HG02642 (cell line): ENCODE results near the gene RNASE1.
"Not testable (repeated sequence)": the region's sequence is repeated elsewhere in the genome, so short reads cannot be mapped to it uniquely, and the experiment has no call there.

Experiments
- ATAC-seq: cut with Tn5 transposase; IDR thresholded peaks from one replicate; pipeline ENCODE4 v1.9.1; 2021; ENCODE audit warnings: mild to moderate bottlenecking; ENCODE audit not compliant: unreplicated experiment, poor library complexity

Gene RNASE1

DNA sequence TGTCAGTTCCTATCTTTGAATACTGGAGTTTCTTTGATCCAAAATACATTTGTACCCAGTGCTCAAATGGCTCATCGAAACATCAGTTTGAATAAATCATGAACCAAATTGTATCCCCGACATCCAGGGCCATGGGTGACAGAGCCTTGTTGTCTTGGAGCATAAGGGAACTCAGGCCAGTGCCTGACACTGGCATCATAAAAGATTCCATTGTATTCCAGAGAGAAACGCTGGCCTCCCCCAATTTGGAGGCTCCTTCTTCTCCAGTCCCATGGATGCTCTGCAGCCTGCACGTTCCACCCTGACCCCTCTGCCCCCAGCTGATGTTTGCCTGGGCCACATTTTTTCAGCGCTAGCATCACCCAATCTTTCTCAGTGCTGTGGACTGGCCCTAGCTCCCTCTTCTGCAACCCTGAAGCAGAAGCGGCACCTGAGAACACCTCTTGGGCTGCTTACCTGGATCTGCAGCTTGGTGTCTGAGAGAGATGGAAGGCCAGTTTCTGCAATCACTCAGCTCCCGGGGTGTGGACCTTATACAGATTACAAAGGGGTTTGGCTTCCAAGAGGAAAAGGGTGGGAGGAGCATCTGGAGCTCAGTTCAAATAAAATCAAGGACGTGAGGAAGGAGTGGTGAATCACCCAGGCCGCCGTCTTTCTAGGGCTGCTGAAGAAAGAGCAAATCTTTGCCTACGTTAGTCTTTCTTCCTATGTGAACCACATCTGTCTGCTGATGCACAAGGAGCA is at the start of gene RNASE1:
TSS of gene RNASE1 (minus strand) at position 504 of the 744 bp plus-strand sequence. CDS start 776 bp downstream, outside the sequence.
- ATAC-seq = no peak

DNA sequence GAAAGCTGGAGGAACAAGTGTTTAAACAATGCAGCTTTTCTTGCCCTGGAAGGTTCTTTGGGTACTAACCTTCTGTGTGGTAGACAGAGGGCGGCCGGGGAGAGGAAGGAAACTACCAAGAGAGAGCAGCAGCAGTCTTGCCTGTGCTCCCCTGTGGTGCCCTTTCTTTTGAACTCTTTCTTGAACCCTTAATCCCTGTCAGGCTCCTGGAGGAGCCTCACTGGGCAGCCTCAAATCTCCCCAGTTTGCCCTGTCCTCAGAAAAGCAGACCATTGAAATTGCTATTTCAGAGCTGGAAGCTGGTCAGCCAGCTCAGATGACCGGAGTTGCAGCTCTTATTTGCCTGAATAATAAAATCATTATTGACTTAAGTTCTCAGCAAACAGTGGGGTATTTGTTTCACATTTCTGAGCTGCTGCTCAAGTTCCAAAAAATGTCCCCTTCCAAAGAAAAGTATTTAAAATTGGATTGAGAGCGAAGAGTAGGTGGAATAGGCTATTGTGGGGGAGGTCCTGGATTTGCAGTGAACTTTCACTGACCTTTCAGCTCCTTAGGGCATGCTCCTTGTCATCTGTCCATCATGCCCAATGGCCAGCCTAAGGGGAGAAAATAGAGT is 46.4 kb upstream of the RNASE1 start:
- no peak for ATAC-seq

DNA sequence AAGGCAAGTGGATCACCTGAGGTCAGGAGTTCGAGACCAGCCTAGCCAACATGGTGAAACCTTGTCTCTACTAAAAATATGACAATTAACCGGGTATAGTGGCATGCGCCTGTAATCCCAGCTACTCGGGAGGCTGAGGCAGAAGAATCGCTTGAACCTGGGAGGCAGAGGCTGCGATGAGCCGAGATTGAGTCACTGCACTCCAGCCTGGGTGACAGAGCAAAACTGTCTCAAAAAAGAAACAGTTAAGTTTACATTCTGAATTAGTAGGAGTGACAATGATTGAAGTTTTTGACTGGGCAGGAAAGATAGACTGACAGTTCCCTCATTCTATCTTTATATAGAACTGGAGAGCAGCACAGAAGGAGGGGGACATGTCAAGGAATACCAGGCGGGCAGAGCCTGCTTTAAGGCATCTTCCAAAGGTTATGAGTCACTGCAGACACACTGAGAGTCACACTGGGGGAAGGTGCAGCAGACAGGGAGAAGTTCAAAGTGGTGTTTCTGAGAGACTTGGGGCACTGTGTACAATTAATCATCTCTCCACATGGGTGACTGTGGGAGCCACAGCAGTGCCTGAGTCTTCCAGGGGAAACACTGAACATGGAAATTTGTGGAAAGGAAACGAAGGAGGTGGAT is 45.8 kb upstream of the RNASE1 start:
- ATAC-seq = no peak

DNA sequence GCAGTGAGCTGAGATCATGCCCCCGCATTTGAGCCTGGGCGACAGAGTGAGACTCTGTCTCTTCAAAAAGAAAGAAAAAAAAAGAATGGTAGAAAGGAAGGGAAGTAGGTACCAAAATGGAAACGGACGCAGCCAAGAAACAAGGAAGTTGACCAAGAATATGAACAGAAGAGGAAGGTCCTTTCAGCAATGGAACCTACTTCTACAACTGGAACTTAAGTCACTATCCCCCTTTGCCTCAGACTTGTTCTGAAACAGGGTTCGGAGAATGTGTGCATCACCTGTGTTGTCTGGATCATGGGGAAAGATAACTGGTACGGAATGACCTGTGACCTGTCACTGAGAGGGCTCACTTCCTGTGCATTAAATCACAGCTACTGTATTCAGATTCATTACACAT is 43.9 kb upstream of the RNASE1 start:
- no peak for ATAC-seq

DNA sequence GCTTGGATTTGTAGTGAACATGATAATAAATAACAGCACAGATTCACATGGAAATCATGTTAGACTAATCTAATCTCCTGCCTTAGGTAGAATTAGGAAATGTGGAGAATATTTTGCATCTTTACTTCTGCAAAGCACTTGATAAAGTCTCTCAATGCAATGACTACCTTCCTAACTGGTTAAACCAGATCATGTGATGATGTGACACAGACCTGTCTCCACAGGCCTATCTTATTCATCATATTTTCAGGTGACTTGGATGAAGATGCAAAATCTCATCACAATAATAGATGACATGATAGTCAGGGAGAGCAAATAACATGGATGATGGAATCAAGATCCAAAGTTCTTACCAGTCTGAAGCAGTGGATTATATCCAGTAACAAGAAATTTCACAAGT is 38.5 kb upstream of the RNASE1 start:
- no peak for ATAC-seq

DNA sequence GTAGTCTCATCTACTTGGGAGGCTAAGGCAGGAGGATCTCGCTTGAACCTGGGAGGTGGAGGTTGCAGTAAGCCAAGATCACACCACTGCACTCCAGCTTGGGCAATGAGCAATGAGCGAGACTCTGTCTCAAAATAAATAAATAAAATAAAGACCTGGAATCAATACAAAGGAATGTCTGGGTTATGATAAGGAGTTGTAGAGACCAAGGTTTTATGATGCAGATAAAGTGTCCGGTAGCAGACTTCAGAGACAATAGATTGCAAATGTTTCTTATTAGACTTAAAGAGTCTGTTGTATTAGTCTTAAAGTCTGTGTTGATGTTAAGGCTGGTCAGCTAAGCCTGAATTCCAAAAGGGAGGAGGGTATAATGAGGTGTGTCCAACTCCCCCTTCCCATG is 35.2 kb upstream of the RNASE1 start:
- ATAC-seq = no peak

DNA sequence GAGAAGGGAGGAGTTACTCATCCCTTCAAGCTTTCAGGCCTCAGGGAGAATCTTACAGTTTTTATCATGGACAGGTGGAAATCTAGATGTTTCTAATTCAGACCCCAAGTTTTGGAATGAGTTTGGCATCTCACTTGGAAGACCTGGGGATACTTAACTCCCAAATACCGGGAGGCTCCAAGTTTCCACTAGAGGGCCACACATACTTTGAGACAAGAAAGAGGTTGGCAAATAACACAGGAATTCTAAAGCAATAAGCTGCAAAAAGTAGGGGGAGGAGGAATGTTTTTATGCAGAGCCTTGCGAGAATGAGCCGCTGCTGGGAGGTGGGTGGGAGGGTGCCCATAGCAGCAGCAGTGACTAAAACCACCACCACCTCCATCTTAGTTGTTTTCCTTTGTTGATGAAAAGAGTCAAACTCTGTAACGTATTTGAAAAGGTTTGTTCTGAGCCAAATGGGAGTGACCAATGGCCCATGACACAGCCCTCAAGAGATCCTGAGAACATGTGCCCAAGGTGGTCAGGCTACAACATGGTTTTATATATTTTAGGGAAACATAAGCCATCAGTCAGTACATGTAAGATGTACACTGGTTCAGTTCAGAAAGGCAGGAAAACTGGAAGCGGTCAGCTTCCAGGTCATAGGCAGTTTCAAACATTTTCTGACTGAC is 34.2 kb upstream of the RNASE1 start:
- no peak for ATAC-seq

DNA sequence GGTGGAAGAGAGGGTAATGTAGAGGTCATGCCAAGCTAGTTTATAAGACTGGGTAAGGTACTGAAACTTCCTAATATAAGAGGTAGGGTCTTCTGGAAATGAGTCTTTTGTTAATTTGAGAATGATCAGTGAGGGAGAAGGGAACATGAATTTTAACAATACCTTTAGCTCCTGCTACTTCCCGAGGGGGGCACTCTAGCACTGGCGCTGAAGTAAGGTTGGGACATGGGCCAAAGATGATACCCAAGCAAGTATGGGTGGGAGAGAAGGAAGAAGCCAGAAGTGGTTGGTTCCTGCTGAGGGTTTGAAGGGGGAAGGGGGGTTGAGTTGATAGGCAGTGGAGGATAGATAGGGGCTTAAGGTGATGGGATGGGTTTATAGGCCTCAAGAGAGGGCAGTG is 32.3 kb upstream of the RNASE1 start:
- ATAC-seq = no peak

DNA sequence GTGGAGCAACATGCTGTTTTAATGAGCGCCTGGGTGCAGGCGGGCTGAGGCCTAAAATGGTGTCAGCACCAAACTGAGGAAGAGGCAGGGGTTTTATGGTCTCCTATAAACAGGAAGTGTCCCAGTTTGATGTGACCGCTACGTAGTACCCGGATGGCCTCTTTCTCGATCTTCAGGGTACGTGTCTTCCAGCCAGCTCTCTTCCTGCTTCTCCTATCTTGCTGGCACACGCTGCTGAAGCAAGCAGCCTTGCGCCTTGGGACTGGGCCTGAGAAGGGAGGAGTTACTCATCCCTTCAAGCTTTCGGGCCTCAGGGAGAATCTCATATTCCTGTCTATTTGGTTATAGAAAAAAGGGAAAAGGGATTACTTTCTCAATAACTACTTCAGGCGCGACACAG is 28.2 kb upstream of the RNASE1 start:
- no peak for ATAC-seq

DNA sequence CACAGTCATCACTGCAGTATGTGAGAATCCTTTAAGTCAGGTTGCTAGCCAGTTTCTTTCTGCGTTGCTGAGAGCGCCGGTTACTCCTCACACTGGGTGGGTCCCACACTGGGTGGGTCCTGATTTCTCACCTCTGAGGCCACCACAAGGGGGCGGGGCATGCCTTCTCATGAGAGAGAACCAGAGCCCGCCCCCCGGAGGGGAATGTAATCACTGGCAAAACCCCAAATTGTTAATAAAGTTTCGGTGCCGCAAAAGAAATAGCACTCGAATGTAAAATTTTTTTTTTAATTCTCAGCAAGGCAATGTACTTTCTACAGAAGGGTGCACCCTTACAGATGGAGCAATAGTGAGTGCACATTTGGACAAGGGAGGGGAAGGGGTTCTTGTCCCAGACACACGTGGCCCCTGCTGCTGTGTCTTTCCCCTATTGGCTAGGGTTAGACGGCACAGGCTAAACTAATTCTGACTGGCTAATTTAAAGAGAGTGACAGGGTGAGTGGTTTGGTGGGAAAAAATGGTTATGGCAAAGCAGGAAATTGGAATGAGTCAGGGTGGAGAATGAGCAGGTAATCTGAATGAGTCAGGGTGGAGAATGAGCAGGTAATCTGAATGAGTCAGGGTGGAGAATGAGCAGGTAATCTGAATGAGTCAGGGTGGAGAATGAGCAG is 25.5 kb upstream of the RNASE1 start:
- not testable (repeated sequence) for ATAC-seq

DNA sequence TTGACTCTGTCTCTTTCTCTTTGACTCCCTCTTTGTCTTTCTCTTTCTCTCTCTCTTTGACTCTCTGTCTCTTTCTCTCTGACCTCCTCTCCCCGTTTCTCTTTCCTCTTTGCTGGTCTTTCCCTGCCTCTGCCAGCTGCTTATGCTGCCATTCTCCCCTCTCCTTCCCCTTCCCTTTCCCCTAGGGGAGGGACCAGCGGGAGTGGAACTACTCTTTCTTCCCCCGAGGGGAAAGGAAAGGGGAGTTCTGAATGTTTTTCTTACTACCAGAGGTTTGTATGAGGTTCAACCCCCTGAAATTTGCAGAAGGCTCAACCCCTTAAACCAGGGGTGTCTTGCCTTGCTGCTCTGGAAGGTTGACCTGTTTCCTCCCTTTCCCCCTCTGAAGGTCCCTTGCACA is 24.7 kb upstream of the RNASE1 start:
- ATAC-seq = no peak

DNA sequence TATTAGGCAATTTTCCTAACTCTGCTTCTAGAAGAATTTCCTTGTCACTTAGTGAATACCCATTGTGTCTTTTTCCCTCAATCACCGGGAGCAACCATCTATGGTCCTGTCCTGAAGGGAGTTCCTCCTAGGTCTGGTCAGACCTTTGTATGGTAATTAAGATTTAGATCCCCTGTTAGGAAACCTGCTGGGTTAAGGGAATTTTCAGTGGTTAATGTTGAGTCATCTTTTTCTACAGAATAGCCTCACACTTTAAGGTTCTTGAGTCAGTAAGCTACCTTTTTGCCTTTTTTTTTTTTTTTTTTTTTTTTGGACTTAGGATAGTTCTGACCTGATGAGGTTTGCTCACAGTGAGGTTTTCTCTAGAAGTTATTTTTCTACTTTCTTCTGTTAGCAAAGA is 24.0 kb upstream of the RNASE1 start:
- ATAC-seq = not testable (repeated sequence)

DNA sequence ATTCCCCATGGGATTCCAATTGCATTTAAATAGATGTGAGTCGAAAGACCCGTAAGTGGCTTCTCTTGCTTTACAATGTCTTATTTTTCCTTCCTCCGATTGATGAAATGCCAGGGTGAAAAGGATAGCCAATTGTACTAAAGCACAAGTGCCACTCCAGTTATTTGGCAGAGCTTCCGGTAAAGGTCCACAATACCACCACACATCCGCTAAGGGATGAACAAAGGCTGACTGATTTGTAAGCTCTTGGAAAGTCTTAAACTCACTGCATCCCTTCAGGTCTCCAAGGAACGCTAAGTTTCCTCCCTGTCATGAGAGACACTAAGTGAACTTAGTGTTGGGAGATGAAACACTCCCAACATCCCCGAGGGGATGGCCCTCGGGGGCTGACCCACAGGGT is 21.2 kb upstream of the RNASE1 start:
- ATAC-seq = no peak

DNA sequence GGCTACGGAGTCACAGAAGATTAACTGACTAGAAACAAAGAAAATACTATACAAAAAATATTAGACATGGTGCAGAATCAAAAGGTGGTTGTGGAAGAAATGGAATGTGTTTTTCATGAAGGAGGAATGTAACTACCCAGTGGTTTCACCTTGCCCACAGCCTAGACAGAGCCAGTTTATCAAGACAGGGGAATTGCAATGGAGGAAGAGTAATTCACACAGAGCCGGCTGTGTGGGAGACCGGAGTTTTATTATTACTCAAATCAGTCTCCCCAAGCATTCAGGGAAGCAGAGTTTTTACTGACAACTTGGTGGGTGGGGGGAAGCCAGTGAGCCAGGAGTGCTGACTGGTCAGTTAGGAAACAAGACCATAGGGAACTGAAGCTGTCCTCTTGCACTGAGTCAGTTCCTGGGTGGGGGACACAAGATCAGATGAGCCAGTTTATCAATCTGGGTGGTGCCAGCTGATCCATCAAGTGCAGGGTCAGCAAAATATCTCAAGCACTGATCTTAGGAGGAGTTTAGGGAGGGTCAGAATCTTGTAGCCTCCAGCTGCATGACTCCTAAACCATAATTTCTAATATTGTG is 19.0 kb upstream of the RNASE1 start:
- ATAC-seq = not testable (repeated sequence)

DNA sequence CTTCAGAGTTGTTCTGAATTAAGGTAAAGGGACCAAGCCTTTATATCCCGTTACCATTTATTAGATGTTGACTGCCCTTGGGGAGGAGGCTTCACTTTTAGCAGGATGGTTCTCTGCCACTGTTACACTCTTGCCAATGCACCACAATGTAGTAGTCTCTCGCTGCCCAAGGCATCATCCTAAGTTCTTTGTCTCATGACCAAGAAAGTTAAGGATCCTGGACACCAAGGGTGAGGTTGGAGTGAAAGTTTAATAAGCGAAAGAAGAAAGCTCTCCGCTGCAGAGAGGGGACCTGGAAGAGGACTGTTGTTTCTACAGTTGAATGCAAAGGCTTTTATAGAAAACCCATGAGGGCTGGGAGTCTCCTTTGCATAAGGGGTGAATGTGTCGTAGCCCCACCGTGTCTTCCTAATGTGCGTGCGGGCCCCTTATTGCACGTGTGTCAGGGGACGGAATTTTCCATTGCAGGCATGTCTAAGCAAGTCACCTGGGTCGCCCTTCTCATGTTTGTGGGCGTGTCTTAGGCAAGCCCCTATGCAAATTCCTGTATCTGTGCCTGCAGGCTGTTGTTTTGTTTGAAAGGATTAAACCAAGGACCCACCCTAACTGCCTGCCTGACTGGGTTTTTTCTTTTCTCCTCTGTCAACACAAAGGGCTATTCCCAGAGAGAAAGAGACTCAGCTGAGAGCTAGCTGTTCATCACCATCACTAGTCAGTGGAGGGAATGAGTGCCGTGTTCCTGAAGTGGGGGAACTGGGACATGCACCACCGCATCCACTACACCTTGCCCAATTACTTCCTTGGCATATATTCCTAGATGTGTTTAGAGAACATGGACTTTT is 17.6 kb upstream of the RNASE1 start:
- no peak for ATAC-seq

DNA sequence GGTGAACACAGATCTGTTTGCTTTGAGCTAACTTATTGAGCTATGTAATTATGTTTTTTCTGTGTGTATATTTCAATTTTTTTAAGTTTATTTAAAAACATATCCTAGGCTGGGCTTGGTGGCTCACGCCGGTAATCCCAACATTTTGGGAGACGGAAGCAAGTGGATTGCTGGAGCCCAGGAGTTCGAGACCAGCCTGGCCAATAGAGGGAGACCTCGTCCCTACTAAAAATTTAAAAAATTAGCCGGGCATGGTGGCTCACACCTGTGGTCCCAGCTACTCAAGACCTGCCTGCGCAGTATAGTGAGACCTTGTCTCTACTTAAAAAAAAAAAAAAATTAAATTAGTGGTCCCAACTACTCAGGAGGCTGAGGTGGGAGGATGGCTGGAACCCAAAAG is 16.2 kb upstream of the RNASE1 start:
- no peak for ATAC-seq

DNA sequence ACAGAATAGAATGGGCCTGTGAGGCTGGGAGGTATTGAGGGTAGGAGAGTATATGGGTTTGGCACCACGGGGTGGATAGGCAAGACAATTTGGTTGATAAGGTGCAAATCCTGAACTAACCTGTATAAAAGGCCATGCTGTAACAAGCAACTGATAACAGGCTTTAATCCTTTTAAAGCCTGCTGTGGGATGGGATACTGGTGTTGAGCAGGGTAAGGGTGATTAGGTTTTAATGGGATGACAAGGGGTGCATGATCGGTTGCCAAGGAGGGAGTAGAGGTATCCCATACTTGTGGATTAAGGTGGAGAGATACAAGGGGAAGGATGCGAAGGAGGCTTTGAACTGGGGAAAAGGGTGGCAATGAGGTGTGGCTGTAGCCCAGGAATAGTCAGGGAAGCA is 13.3 kb upstream of the RNASE1 start:
- ATAC-seq = not testable (repeated sequence)

DNA sequence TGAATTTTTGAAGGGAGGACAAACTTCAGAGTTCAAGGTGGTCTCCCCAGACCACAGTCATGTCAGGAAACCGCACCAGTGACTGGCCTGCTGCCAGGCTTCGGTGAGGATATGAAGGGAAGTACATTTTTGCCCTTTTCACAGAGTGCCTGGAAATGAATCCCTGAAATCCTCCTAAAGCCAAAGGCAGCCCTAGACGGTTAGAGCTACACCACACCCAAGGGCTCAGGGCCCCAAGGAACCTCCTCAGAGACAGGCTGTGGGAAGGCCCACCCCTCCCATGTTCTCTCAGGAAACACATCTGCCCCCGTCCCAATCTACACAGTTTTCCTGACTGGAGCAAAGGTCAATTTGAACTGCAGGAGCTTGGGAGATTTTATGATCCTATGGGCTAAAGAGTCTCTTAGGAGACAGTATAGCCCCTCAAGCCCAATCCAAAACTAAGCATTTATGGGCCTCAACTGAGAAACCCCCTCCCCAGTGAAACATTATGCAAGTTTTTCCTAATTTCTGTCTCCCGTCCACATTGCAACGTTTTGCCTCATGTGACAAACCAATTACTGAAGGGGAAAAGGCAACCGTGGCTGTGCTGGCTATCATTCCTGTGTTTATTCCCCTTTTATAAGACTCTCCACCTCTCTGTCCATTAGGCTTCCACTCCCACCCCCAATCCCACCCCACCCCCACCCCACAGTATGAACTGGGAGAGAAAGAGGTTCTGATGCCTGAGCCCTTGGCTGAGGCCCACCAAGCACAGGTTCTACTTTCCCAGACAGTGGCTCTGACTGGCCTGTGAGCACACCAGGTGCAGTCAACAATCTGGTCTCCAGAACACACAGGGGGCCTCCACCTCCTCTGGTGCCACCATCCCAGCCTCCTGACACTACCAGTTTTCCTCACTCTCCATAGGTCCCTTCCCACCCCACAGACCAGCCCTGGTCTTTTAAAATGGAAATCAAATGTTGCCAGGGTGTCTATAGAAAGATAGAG is 9.6 kb upstream of the RNASE1 start:
- no peak for ATAC-seq
